Measurements from ENCODE around the gene GNB1. TPM values are rescaled to one million over a fixed set of nuclear protein-coding genes. Genes with fewer than 3 reads are reported as not detected.
A peak's percentile ranks its signal among the peaks of the same experiment; 100 is the strongest.

Gene GNB1
- total RNA-seq, 3 donors from 2014 or later (not counting 1 experiment from before 2014, with no cell fraction given), result 285 to 304 (median 289) TPM

DNA sequence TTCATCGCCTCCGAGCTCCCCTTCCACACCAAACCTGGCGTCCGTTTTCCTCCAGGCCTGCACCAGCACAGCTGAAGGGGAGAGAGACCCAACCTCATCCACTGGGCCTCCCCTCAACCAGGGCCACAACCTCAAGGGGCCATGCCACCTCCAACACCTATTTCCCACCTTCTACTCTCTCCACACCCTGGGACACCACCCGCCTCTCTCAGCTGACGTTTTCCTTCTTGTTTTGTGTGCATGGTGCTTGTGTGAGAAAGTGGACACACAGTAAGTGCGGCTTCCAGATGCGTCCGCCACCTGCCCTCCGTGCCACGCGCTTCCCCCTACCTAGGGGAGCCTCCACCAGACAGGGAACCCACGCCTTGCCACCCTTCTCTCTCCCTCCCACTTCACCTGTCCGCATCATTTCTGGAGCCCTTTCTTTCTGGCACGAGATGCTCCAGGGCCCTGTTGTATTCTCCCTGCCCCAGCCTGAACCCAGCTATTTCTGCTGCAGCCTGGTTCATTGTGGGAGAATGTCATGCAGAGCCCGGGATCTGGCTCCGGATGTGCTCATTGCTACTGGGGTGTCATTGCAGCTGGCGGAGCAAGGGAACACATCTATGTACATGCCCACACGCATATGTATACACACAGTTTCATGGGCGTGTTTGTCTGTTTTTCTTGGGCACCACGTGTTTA lies 1.3 kb upstream of the GNB1 start:
- H3K27me3 Mint-ChIP-seq (ENCODE audit: low read depth in 2 of 2), result no peaks in the 10 kb centered on the region
- H3K36me3 ChIP-seq (ENCODE audit: control insufficient read depth, insufficient read depth, low read length), result no peaks in the 10 kb centered on the region
- ATAC-seq (no peak), DNase-seq (peak in 1 of 2 donors; percentile 54)
- peak overlapping the region; percentile 91 for H3K4me3 Mint-ChIP-seq
- H3K4me3 ChIP-seq (ENCODE audit: low read length), result peak overlapping the region; percentile 50
- intact Hi-C loops (cut with micrococcal nuclease), result no loop called here
- no peaks in the 10 kb centered on the region for H3K27me3 ChIP-seq (ENCODE audit: control insufficient read depth, insufficient read depth, low read length)
- H3K4me1 Mint-ChIP-seq, result peaks cover 35 to 46% of the 10 kb centered on the region in 2 donors
- peak overlapping the region; percentile 93 for H3K27ac ChIP-seq (ENCODE audit: low read length)
- peaks cover 52% of the 10 kb centered on the region for H3K4me1 ChIP-seq (ENCODE audit: control insufficient read depth, insufficient read depth, low read length)
- H3K36me3 Mint-ChIP-seq, result no peaks in the 10 kb centered on the region
- no peaks in the 10 kb centered on the region for H3K9me3 ChIP-seq (ENCODE audit: control insufficient read depth, insufficient read depth, low read length)
- TF ChIP-seq, protein P1, sequence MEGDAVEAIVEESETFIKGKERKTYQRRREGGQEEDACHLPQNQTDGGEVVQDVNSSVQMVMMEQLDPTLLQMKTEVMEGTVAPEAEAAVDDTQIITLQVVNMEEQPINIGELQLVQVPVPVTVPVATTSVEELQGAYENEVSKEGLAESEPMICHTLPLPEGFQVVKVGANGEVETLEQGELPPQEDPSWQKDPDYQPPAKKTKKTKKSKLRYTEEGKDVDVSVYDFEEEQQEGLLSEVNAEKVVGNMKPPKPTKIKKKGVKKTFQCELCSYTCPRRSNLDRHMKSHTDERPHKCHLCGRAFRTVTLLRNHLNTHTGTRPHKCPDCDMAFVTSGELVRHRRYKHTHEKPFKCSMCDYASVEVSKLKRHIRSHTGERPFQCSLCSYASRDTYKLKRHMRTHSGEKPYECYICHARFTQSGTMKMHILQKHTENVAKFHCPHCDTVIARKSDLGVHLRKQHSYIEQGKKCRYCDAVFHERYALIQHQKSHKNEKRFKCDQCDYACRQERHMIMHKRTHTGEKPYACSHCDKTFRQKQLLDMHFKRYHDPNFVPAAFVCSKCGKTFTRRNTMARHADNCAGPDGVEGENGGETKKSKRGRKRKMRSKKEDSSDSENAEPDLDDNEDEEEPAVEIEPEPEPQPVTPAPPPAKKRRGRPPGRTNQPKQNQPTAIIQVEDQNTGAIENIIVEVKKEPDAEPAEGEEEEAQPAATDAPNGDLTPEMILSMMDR (IDR thresholded peaks at IDR 0.05), result no peak
- H3K9me3 Mint-ChIP-seq, result no peaks in the 10 kb centered on the region
- H3K27ac Mint-ChIP-seq, result peak overlapping the region; percentile 87 to 96
- WGBS (ENCODE audit: insufficient coverage), result 37% methylated on average over 21 of the region's 21 CpGs

DNA sequence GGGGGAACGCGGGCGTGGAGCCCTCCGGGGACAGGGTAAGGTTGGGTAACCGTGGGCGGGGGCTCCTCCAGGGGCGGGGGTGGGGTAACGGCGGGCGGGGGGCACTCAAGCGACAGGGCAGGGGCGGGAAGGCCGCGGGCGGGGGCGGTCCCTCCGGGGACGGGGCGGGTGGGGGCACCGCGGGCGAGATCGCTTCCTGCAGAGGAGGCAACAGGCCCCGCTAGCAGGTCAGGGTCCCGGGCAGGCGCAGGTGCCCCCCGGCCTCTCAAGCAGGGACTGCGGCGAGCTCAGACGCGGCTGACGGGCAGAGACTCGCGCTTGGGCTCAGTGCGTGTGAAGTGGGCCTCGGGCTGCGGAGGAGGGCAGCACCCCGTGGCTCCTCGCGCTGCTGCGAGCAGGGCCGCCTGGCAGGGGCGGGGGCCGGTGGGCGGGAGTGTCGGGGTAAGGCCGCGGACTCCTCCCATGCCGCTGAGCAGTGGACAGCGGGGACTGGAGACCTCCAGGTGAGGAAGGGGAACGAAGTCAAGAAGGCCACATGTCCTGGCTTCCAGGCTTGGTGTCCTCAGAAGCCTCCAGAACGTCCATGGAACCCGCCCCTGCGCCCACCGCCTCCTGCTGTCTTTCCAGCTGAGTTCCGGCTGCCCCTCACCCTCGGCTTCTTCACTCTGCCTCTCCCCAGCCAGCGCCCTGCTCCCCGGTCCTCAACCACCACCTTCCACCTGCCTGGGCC lies 627 bp upstream of the GNB1 start:
- WGBS (ENCODE audit: insufficient coverage), result under 1% methylated on average over 56 of the region's 59 CpGs
- Histone ChIP-seq H3K27ac (ENCODE audit: low read length) (peak overlapping the region; percentile 93), H3K9me3 (ENCODE audit: control insufficient read depth, insufficient read depth, low read length) (no peaks in the 10 kb centered on the region), H3K4me1 (ENCODE audit: control insufficient read depth, insufficient read depth, low read length) (peaks cover 56% of the 10 kb centered on the region), H3K4me3 (ENCODE audit: low read length) (peak overlapping the region; percentile 50), H3K36me3 (ENCODE audit: control insufficient read depth, insufficient read depth, low read length) (no peaks in the 10 kb centered on the region), H3K27me3 (ENCODE audit: control insufficient read depth, insufficient read depth, low read length) (no peaks in the 10 kb centered on the region)
- intact Hi-C loops (cut with micrococcal nuclease), result no loop called here
- Mint-ChIP-seq H3K27me3 (ENCODE audit: low read depth in 2 of 2) (no peaks in the 10 kb centered on the region), H3K36me3 (no peaks in the 10 kb centered on the region), H3K9me3 (no peaks in the 10 kb centered on the region), H3K4me1 (peaks cover 40 to 54% of the 10 kb centered on the region in 2 donors), H3K27ac (peak overlapping the region; percentile 87 to 96), H3K4me3 (peak overlapping the region; percentile 91)
- ATAC-seq, result peak; percentile 60 to 63 (median 62)
- peak; percentile 55 to 91 for DNase-seq
- TF ChIP-seq, protein P1 (IDR thresholded peaks at IDR 0.05), result no peak

DNA sequence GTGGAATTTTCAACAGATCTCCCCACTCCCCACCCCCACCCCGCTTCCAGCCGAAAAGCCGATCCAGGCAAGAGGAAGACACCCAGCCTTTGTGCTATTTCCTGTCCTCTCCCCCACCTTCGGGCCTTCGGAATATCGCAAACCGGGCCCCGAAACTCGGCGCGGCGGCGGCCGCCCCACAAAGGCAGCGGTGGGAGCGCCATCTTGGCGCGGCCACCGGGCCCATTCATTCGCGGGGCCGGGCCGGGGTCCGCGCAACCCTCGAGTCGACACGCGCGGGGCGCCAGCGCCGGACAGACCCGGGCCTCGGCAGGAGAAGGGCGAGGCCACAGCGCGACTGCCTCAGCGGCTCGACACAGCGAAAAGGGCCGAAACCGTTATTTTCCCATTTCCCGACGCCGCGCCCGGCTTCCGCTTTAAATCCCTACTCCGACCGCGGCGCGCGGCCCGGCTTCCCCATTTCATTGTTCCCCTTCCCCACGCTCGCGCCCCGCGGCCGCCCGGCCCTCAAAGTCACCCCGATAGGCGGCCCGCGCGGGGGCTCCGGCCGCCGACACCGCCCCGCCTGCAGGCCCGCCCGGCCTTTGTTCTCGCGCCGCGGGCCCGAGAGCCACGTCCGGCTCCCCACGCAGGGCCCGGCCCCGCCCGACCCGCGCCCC lies 911 bp downstream of the GNB1 start:
- ATAC-seq (peak; percentile 39 to 53 (median 41)), DNase-seq (peak; percentile 52 to 65)
- no peaks in the 10 kb centered on the region for H3K9me3 ChIP-seq (ENCODE audit: control insufficient read depth, insufficient read depth, low read length)
- TF ChIP-seq, protein P1 (IDR thresholded peaks at IDR 0.05), result no peak
- Mint-ChIP-seq H3K27ac (peak overlapping the region; percentile 80 to 81), H3K4me1 (peaks cover 43 to 56% of the 10 kb centered on the region in 2 donors), H3K36me3 (no peaks in the 10 kb centered on the region), H3K27me3 (ENCODE audit: low read depth in 2 of 2) (no peaks in the 10 kb centered on the region), H3K4me3 (peak overlapping the region; percentile 84), H3K9me3 (no peaks in the 10 kb centered on the region)
- no peaks in the 10 kb centered on the region for H3K27me3 ChIP-seq (ENCODE audit: control insufficient read depth, insufficient read depth, low read length)
- intact Hi-C loops (cut with micrococcal nuclease), result loop anchor here (5.0 kb wide), 1 partner anchor 108 kb away; no protein-coding TSS in a partner anchor
- no peaks in the 10 kb centered on the region for H3K36me3 ChIP-seq (ENCODE audit: control insufficient read depth, insufficient read depth, low read length)
- H3K4me3 ChIP-seq (ENCODE audit: low read length), result peak overlapping the region; percentile 73
- peaks cover 63% of the 10 kb centered on the region for H3K4me1 ChIP-seq (ENCODE audit: control insufficient read depth, insufficient read depth, low read length)
- under 1% methylated on average over 88 of the region's 88 CpGs for WGBS (ENCODE audit: insufficient coverage)
- H3K27ac ChIP-seq (ENCODE audit: low read length), result peak overlapping the region; percentile 93

All from natural killer cell (primary cell).